Esophagus muscularis mucosa (tissue), 4 donors: Measurements from ENCODE around the gene DGKZ. TPM values are rescaled to one million over a fixed set of nuclear protein-coding genes. Genes with fewer than 3 reads are reported as not detected.

Source experiments
- DNase-seq: peaks from one replicate; pipeline ENCODE4 v3.0.0-alpha.2; 2017; ENCODE audit errors: extremely low spot score
- H3K27ac ChIP-seq, 4 donors: fragments of 200-600 bp; sonication (generic); replicated peaks in 1 of 4; 1 replicate in 3 of 4; 2 replicates in 1 of 4; pipeline ENCODE4 v1.5.1; 2016 to 2019; ENCODE audit warnings: mild to moderate bottlenecking in 1 of 4
- H3K27me3 ChIP-seq, 4 donors: fragments of 200-600 bp; sonication (generic); one replicate each; pipeline versions ENCODE4 v1.5.1 to v1.6.0; 2016 to 2019
- H3K36me3 ChIP-seq, 4 donors: fragments of 200-600 bp; sonication (generic); one replicate each; pipeline ENCODE4 v1.5.1; 2016 to 2019
- H3K4me1 ChIP-seq, 4 donors: fragments of 200-600 bp; sonication (generic); one replicate each; pipeline ENCODE4 v1.5.1; 2016 to 2019
- H3K4me3 ChIP-seq, 4 donors: fragments of 200-600 bp; sonication (generic); 1 replicate in 2 of 4; 2 replicates in 2 of 4; pipeline ENCODE4 v1.5.1; 2016 to 2019; ENCODE audit warnings: mild to moderate bottlenecking in 4 of 4, moderate library complexity in 1 of 4
- H3K9me3 ChIP-seq, 4 donors: fragments of 200-600 bp; sonication (generic); 1 replicate in 3 of 4; 2 replicates in 1 of 4; pipeline ENCODE4 v1.5.1; 2016 to 2019
- CTCF ChIP-seq, 3 experiments: fragments of 200-600 bp in 2 of 3; fragments of 450-650 bp in 1 of 3; sonication (generic) in 2 of 3; IDR thresholded peaks; one replicate each; pipeline ENCODE4 v1.5.1; 2017 to 2019; ENCODE audit warnings: antibody characterized with exemption in 3 of 3, mild to moderate bottlenecking in 2 of 3, moderate library complexity in 1 of 3
- EP300 ChIP-seq: sonication (generic); formaldehyde crosslinking; IDR thresholded peaks from one replicate; pipeline ENCODE4 v1.6.1; 2017; ENCODE audit warnings: antibody characterized with exemption
- POLR2A ChIP-seq: fragments of 450-650 bp; IDR thresholded peaks from one replicate; pipeline ENCODE4 v1.6.1; 2017; ENCODE audit warnings: antibody characterized with exemption, moderate library complexity, mild to moderate bottlenecking, low read depth
- POLR2AphosphoS5 ChIP-seq, 2 donors: sonication (generic); formaldehyde crosslinking; IDR thresholded peaks; one replicate each; pipeline ENCODE4 v1.6.1; 2017; ENCODE audit warnings: antibody characterized with exemption in 2 of 2
- WGBS: methylation state at CpG from one replicate; pipeline ENCODE4 v1.1.5; 2018; 5-methylcytosine and 5-hydroxymethylcytosine counted together
- intact Hi-C: fragments of 100-400 bp; cut with DNase I; formaldehyde crosslinking; loops from one replicate; pipeline ENCODE4 v1.15.1; 2023
- total RNA-seq, 4 donors: library from RNA; depleted of rRNA; stranded (reverse); fragments of >200 nt; gene quantifications; one replicate each; pipeline versions ENCODE4 v1.1.0 to v1.2.1, GENCODE V29; 2016

The DGKZ gene
- total RNA-seq, 4 donors from 2014 or later: 39.4 to 85.8 (median 55.4) TPM

GRCh38 chr11:46410021-46410420 lies 62.8 kb downstream of the DGKZ start:
- peaks cover 38 to 94% (median 78%) of the 10 kb centered on the region in 4 donors for H3K36me3 ChIP-seq
- H3K4me3 ChIP-seq: no peak overlapping the region
- DNase-seq: no peak
- no peak for TF ChIP-seq POLR2AphosphoS5 (IDR thresholded peaks at IDR 0.05)
- TF ChIP-seq EP300: no peak
- TF ChIP-seq CTCF (IDR thresholded peaks at IDR 0.05): no peak
- no peak for TF ChIP-seq POLR2A
- peaks cover under 1 to 5% (median 3%) of the 10 kb centered on the region in 4 donors for H3K4me1 ChIP-seq
- intact Hi-C loops: no loop called here
- 90% methylated on average over 5 of the region's 5 CpGs for WGBS
- no peaks in the 10 kb centered on the region for H3K27me3 ChIP-seq
- H3K27ac ChIP-seq: no peak overlapping the region
- H3K9me3 ChIP-seq: no peaks in the 10 kb centered on the region

GRCh38 chr11:46413760-46414465 lies 66.7 kb downstream of the DGKZ start:
- H3K27me3 ChIP-seq: no peaks in the 10 kb centered on the region
- no peaks in the 10 kb centered on the region for H3K9me3 ChIP-seq
- H3K36me3 ChIP-seq: peaks cover 30 to 86% (median 74%) of the 10 kb centered on the region in 4 donors
- no peak overlapping the region for H3K4me3 ChIP-seq
- intact Hi-C loops: no loop called here
- TF ChIP-seq POLR2A (no peak), EP300 (no peak), CTCF (IDR thresholded peaks at IDR 0.05) (no peak), POLR2AphosphoS5 (IDR thresholded peaks at IDR 0.05) (no peak)
- no peaks in the 10 kb centered on the region for H3K4me1 ChIP-seq
- no peak overlapping the region for H3K27ac ChIP-seq
- no peak for DNase-seq
- 96% methylated on average over 9 of the region's 9 CpGs for WGBS

GRCh38 chr11:46414466-46414796 lies 67.2 kb downstream of the DGKZ start:
- no peak for DNase-seq
- WGBS: 100% methylated on average over 3 of the region's 5 CpGs
- peaks cover 26 to 81% (median 69%) of the 10 kb centered on the region in 4 donors for H3K36me3 ChIP-seq
- H3K27me3 ChIP-seq: no peaks in the 10 kb centered on the region
- no peak overlapping the region for H3K4me3 ChIP-seq
- H3K4me1 ChIP-seq: no peaks in the 10 kb centered on the region
- H3K9me3 ChIP-seq: no peaks in the 10 kb centered on the region
- H3K27ac ChIP-seq: no peak overlapping the region
- TF ChIP-seq EP300: no peak
- TF ChIP-seq CTCF (IDR thresholded peaks at IDR 0.05): no peak
- TF ChIP-seq POLR2AphosphoS5 (IDR thresholded peaks at IDR 0.05): no peak
- TF ChIP-seq POLR2A: no peak
- intact Hi-C loops: no loop called here

- H3K4me3 ChIP-seq: no peak overlapping the region
- intact Hi-C loops: no loop called here
- H3K9me3 ChIP-seq: no peaks in the 10 kb centered on the region
- no peaks in the 10 kb centered on the region for H3K4me1 ChIP-seq
- no peak for DNase-seq
- H3K27ac ChIP-seq: no peak overlapping the region
- 57% methylated on average over 3 of the region's 3 CpGs for WGBS
- peaks cover 22 to 77% (median 65%) of the 10 kb centered on the region in 4 donors for H3K36me3 ChIP-seq
- TF ChIP-seq CTCF (IDR thresholded peaks at IDR 0.05): no peak
- no peak for TF ChIP-seq POLR2AphosphoS5 (IDR thresholded peaks at IDR 0.05)
- TF ChIP-seq POLR2A: no peak
- H3K27me3 ChIP-seq: no peaks in the 10 kb centered on the region
Measured at GRCh38 chr11:46414879-46415278, 67.6 kb downstream of the DGKZ start.

GRCh38 chr11:46417711-46418110 lies 70.4 kb downstream of the DGKZ start:
- no peak overlapping the region for H3K27ac ChIP-seq
- WGBS: 90% methylated on average over 7 of the region's 7 CpGs
- H3K9me3 ChIP-seq: no peaks in the 10 kb centered on the region
- H3K27me3 ChIP-seq: no peaks in the 10 kb centered on the region
- DNase-seq: no peak
- H3K4me1 ChIP-seq: no peaks in the 10 kb centered on the region
- TF ChIP-seq POLR2A (no peak), POLR2AphosphoS5 (IDR thresholded peaks at IDR 0.05) (no peak), EP300 (no peak), CTCF (IDR thresholded peaks at IDR 0.05) (no peak)
- intact Hi-C loops: no loop called here
- H3K36me3 ChIP-seq: peaks cover 27 to 81% (median 66%) of the 10 kb centered on the region in 4 donors
- H3K4me3 ChIP-seq: no peak overlapping the region
